GM19328 (cell line): ENCODE results near the gene AMFR.

Experiments used
- ATAC-seq: cut with Tn5 transposase; IDR thresholded peaks from one replicate; pipeline ENCODE4 v1.9.1; 2021; ENCODE audit warnings: mild to moderate bottlenecking, moderate library complexity; ENCODE audit not compliant: unreplicated experiment

The AMFR gene

GRCh38 chr16:56425439-56425832 lies at the start of gene AMFR:
Gene AMFR (minus strand): TSS chr16:56425545. CDS start chr16:56425327, 218 bp downstream.
- peak; percentile 69 for ATAC-seq

- ATAC-seq = no peak
Measured at GRCh38 chr16:56470666-56471065, 45.3 kb upstream of the AMFR start.

- no peak for ATAC-seq
Measured at GRCh38 chr16:56470232-56470631, 44.9 kb upstream of the AMFR start.

- ATAC-seq = no peak
Measured at GRCh38 chr16:56469748-56470147, 44.4 kb upstream of the AMFR start.

GRCh38 chr16:56468800-56469199 lies 43.5 kb upstream of the AMFR start:
- no peak for ATAC-seq

GRCh38 chr16:56466344-56466743 lies 41.0 kb upstream of the AMFR start:
- no peak for ATAC-seq

GRCh38 chr16:56463153-56463552 lies 37.8 kb upstream of the AMFR start:
- no peak for ATAC-seq

GRCh38 chr16:56462064-56462796 lies 36.9 kb upstream of the AMFR start:
- no peak for ATAC-seq

GRCh38 chr16:56460101-56460500 lies 34.8 kb upstream of the AMFR start:
- no peak for ATAC-seq

- ATAC-seq = no peak
Measured at GRCh38 chr16:56457927-56458470, 32.7 kb upstream of the AMFR start.

GRCh38 chr16:56451753-56452689 lies 26.7 kb upstream of the AMFR start:
- peak; percentile 36 for ATAC-seq

- ATAC-seq = peak; percentile 97
Measured at GRCh38 chr16:56450986-56451752, 25.8 kb upstream of the AMFR start, which contains the start of the genes NUDT21 and OGFOD1. Gene NUDT21 (minus strand): TSS chr16:56451332. CDS start chr16:56451202, 130 bp downstream. Gene OGFOD1 (plus strand): TSS chr16:56451554. CDS start chr16:56451613, 59 bp downstream.

- peak; percentile 16 for ATAC-seq
Measured at GRCh38 chr16:56450275-56450985, 25.1 kb upstream of the AMFR start.

- no peak for ATAC-seq
Measured at GRCh38 chr16:56448005-56448404, 22.7 kb upstream of the AMFR start.

GRCh38 chr16:56447286-56447685 lies 21.9 kb upstream of the AMFR start:
- ATAC-seq = no peak

GRCh38 chr16:56438038-56438437 lies 12.7 kb upstream of the AMFR start:
- no peak for ATAC-seq

GRCh38 chr16:56436258-56436657 lies 10.9 kb upstream of the AMFR start:
- ATAC-seq = no peak

GRCh38 chr16:56428091-56428490 lies 2.7 kb upstream of the AMFR start:
- no peak for ATAC-seq

GRCh38 chr16:56426585-56426984 lies 1.2 kb upstream of the AMFR start:
- ATAC-seq = no peak
